Gastroesophageal sphincter (tissue), 4 donors: ENCODE measurements around the gene ZNF804A. TPM values are rescaled to one million over a fixed set of nuclear protein-coding genes. Genes with fewer than 3 reads are reported as not detected.

Experiments used
- ATAC-seq: fragments of 150-250 bp; one replicate; pipeline ENCODE4 v1.9.1; 2016; ENCODE audit warnings: mild to moderate bottlenecking, moderate library complexity
- H3K27ac ChIP-seq, 4 donors: fragments of 200-600 bp; sonication (generic) in 3 of 4; 1 replicate in 3 of 4; 2 replicates in 1 of 4; pipeline ENCODE4 v1.5.1; 2016 to 2019
- H3K27me3 ChIP-seq: fragments of 200-600 bp; sonication (generic); one replicate; pipeline ENCODE4 v1.5.1; 2019
- H3K36me3 ChIP-seq, 2 donors: fragments of 200-600 bp; sonication (generic); one replicate each; pipeline ENCODE4 v1.5.1; 2019; ENCODE audit warnings: control low read depth in 1 of 2
- H3K4me1 ChIP-seq, 3 donors: fragments of 200-600 bp; sonication (generic); 1 replicate in 2 of 3; 2 replicates in 1 of 3; pipeline ENCODE4 v1.5.1; 2016 to 2019; ENCODE audit warnings: control low read depth in 2 of 3
- H3K4me3 ChIP-seq, 2 donors: fragments of 200-600 bp; sonication (generic); one replicate each; pipeline ENCODE4 v1.5.1; 2019; ENCODE audit warnings: mild to moderate bottlenecking in 1 of 2, moderate library complexity in 1 of 2
- H3K9me3 ChIP-seq, 3 donors: fragments of 200-600 bp; sonication (generic); one replicate each; pipeline ENCODE4 v1.5.1; 2017 to 2019; ENCODE audit warnings: control low read depth in 2 of 3
- CTCF ChIP-seq, 4 experiments: fragments of 200-600 bp in 2 of 4; fragments of 450-650 bp in 2 of 4; sonication (generic) in 1 of 4; IDR thresholded peaks; one replicate each; pipeline ENCODE4 v1.5.1; 2017 to 2019; ENCODE audit warnings: antibody characterized with exemption in 4 of 4, mild to moderate bottlenecking in 2 of 4, moderate library complexity in 2 of 4
- EP300 ChIP-seq: sonication (generic); formaldehyde crosslinking; IDR thresholded peaks from one replicate; pipeline ENCODE4 v1.6.1; 2017; ENCODE audit warnings: antibody characterized with exemption, mild to moderate bottlenecking
- POLR2A ChIP-seq, 2 donors: fragments of 450-650 bp; IDR thresholded peaks; one replicate each; pipeline ENCODE4 v1.6.1; 2017; ENCODE audit warnings: antibody characterized with exemption in 2 of 2, mild to moderate bottlenecking in 2 of 2, moderate library complexity in 1 of 2
- POLR2AphosphoS5 ChIP-seq: sonication (generic); formaldehyde crosslinking; IDR thresholded peaks from one replicate; pipeline ENCODE4 v1.6.1; 2017; ENCODE audit warnings: antibody characterized with exemption
- WGBS, 2 donors: methylation state at CpG; one replicate each; pipeline ENCODE4 v1.1.5; 2018; ENCODE audit warnings: low coverage in 1 of 2; 5-methylcytosine and 5-hydroxymethylcytosine counted together
- total RNA-seq, 4 donors: library from RNA; depleted of rRNA; stranded (reverse); fragments of >200 nt; gene quantifications; one replicate each; pipeline ENCODE4 v1.1.0, GENCODE V29; 2016

The ZNF804A gene
- total RNA-seq, 4 donors from 2014 or later: under 0.01 to 0.08 (median 0.07) TPM; not detected in 1

GRCh38 chr2:184945824-184946223, 347.5 kb downstream of the ZNF804A start:
- Histone ChIP-seq H3K27me3 (no peaks in the 10 kb centered on the region), H3K4me3 (no peak overlapping the region), H3K27ac (no peak overlapping the region), H3K4me1 (no peaks in the 10 kb centered on the region), H3K36me3 (no peaks in the 10 kb centered on the region), H3K9me3 (no peaks in the 10 kb centered on the region)
- ATAC-seq: no peak
- no peak for TF ChIP-seq EP300
- TF ChIP-seq CTCF (IDR thresholded peaks at IDR 0.05): no peak
- no peak for TF ChIP-seq POLR2A (IDR thresholded peaks at IDR 0.05)
- TF ChIP-seq POLR2AphosphoS5: no peak

GRCh38 chr2:184956856-184957255, 358.5 kb downstream of the ZNF804A start:
- 89 to 91% methylated on average over 3 of the region's 3 CpGs for WGBS, 2 donors
- Histone ChIP-seq H3K9me3 (no peaks in the 10 kb centered on the region), H3K4me1 (no peaks in the 10 kb centered on the region), H3K4me3 (no peak overlapping the region), H3K36me3 (no peaks in the 10 kb centered on the region), H3K27ac (no peak overlapping the region), H3K27me3 (no peaks in the 10 kb centered on the region)
- TF ChIP-seq EP300 (no peak), POLR2A (IDR thresholded peaks at IDR 0.05) (no peak), CTCF (IDR thresholded peaks at IDR 0.05) (no peak), POLR2AphosphoS5 (no peak)
- ATAC-seq: no peak

- TF ChIP-seq CTCF (IDR thresholded peaks at IDR 0.05): no peak
- no peak for TF ChIP-seq POLR2A (IDR thresholded peaks at IDR 0.05)
- H3K4me1 ChIP-seq: no peaks in the 10 kb centered on the region
- H3K27ac ChIP-seq: no peak overlapping the region
- H3K9me3 ChIP-seq: no peaks in the 10 kb centered on the region
- H3K36me3 ChIP-seq: no peaks in the 10 kb centered on the region
- H3K27me3 ChIP-seq: no peaks in the 10 kb centered on the region
- H3K4me3 ChIP-seq: no peak overlapping the region
- ATAC-seq: no peak
- WGBS, 2 donors: 41 to 51% methylated on average over 2 to 3 of the region's 3 CpGs
Measured at GRCh38 chr2:184971546-184972068, 373.3 kb downstream of the ZNF804A start.
